ENCODE measurements around the gene CREBBP.

DNA sequence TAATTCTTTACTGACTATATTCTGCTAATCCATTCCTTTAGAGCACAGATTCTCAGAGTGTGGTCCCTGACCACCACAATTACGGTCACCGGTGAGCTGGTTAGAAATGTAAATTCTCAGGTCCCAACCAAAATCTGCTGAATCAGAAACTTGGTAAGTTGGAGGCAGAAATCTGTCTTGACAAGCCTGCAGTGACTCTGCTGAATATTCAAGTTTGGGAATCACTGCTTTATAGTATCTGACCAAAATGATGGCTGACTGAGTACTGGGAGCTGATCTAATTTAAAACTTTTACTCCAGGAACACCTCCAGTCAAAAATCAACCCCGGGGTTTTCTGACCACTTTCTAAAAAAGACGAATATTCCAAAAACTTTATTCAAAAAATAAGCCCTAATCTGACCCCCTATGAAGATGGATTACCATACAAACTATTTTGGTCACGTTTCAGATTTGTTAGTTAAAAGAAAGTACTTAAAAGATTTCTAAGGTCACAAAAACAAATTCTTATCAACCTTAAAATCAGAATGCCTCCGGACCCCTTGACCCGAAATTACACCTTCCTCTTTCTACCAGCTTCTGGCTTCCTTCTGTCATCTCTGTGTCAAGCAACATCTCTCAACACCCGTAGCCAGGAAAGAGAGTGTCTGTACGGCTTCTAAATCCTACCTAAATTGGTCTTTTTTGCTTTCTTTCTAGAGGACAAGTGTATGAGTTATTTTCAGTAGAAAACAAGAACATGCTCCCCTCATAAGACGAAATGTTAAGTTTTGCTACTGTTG is 38.6 kb downstream of the CREBBP start:
- TF ChIP-seq, protein P1, sequence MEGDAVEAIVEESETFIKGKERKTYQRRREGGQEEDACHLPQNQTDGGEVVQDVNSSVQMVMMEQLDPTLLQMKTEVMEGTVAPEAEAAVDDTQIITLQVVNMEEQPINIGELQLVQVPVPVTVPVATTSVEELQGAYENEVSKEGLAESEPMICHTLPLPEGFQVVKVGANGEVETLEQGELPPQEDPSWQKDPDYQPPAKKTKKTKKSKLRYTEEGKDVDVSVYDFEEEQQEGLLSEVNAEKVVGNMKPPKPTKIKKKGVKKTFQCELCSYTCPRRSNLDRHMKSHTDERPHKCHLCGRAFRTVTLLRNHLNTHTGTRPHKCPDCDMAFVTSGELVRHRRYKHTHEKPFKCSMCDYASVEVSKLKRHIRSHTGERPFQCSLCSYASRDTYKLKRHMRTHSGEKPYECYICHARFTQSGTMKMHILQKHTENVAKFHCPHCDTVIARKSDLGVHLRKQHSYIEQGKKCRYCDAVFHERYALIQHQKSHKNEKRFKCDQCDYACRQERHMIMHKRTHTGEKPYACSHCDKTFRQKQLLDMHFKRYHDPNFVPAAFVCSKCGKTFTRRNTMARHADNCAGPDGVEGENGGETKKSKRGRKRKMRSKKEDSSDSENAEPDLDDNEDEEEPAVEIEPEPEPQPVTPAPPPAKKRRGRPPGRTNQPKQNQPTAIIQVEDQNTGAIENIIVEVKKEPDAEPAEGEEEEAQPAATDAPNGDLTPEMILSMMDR (IDR thresholded peaks at IDR 0.05; ENCODE audit: insufficient read depth, low read depth, low read length): no peak
- TF ChIP-seq EZH2 (IDR thresholded peaks at IDR 0.05; ENCODE audit: insufficient read depth, low read length): no peak

Data from astrocyte (in vitro differentiated cells and primary cell).